A673 (cell line): ENCODE data around the gene MPV17. TPM values are rescaled to one million over a fixed set of nuclear protein-coding genes. Genes with fewer than 3 reads are reported as not detected.

Source experiments
- BruUV-seq: library from RNA; stranded (reverse); fragments of 400-500 nt; replicated peaks from 2 replicates; lab custom pipeline; 2021; lab: Mats Ljungman, UMichigan
- CTCF ChIA-PET: fragments of 300-600 bp; sonication (Branson Sonifier 250); formaldehyde crosslinking; loops from one replicate; lab custom pipeline; 2022; ENCODE audit warnings: antibody characterized with exemption; lab: Charles Lee
- POLR2A ChIA-PET: fragments of 300-600 bp; sonication (Branson Sonifier 250); formaldehyde crosslinking; loops from one replicate; lab custom pipeline; 2022; ENCODE audit warnings: antibody characterized with exemption; ENCODE audit not compliant: low non-redundant PET; lab: Charles Lee
- DNase-seq: peaks from one replicate; pipeline ENCODE4 v3.0.0-alpha.2; 2015; ENCODE audit warnings: low spot score
- H3K27ac ChIP-seq: fragments of 200-600 bp; sonication (generic); 2 replicates; pipeline ENCODE4 v1.5.1; 2016; ENCODE audit warnings: mixed run types, low read depth, mild to moderate bottlenecking, mixed read lengths, antibody characterized with exemption, low read length; ENCODE audit not compliant: poor library complexity, severe bottlenecking
- H3K27me3 ChIP-seq: fragments of 200-600 bp; sonication (generic); replicated peaks from 2 replicates; pipeline ENCODE4 v1.6.1; 2017; ENCODE audit warnings: mixed run types, low read depth, mild to moderate bottlenecking, mixed read lengths, antibody characterized with exemption, low read length; ENCODE audit not compliant: insufficient read depth, poor library complexity
- H3K36me3 ChIP-seq: fragments of 200-600 bp; sonication (generic); 2 replicates; pipeline ENCODE4 v1.6.1; 2016; ENCODE audit warnings: mixed run types, mild to moderate bottlenecking, mixed read lengths, antibody characterized with exemption, low read length; ENCODE audit not compliant: insufficient read depth, poor library complexity, severe bottlenecking
- H3K4me1 ChIP-seq: fragments of 200-600 bp; sonication (generic); 2 replicates; pipeline ENCODE4 v1.6.1; 2017; ENCODE audit warnings: mixed run types, mild to moderate bottlenecking, mixed read lengths, antibody characterized with exemption, low read length; ENCODE audit not compliant: insufficient read depth, poor library complexity, severe bottlenecking
- H3K4me3 ChIP-seq: fragments of 200-600 bp; sonication (generic); 2 replicates; pipeline ENCODE4 v1.5.1; 2016; ENCODE audit warnings: low read depth, mixed run types, mild to moderate bottlenecking, mixed read lengths, low read length; ENCODE audit not compliant: poor library complexity, severe bottlenecking
- H3K9me3 ChIP-seq: fragments of 200-600 bp; sonication (generic); 2 replicates; pipeline ENCODE4 v1.6.1; 2016; ENCODE audit warnings: mixed run types, low read depth, mild to moderate bottlenecking, mixed read lengths, antibody characterized with exemption, low read length; ENCODE audit not compliant: poor library complexity, severe bottlenecking
- CTCF ChIP-seq: fragments of 300-800, 200-600 bp; sonication (generic); conservative IDR thresholded peaks from 2 replicates; pipeline ENCODE4 v1.5.1; 2017; ENCODE audit warnings: low read depth, mild to moderate bottlenecking, antibody characterized with exemption, low read length, moderate library complexity, mixed read lengths
- EZH2 ChIP-seq: fragments of 200-600 bp; sonication (generic); IDR thresholded peaks from 2 replicates; pipeline ENCODE4 v1.6.1; 2017; ENCODE audit warnings: borderline replicate concordance, low read depth, mild to moderate bottlenecking, mixed read lengths, antibody characterized with exemption, low read length; ENCODE audit not compliant: poor library complexity, severe bottlenecking
- intact Hi-C: fragments of 100-400 bp; cut with micrococcal nuclease; formaldehyde crosslinking; loops from one replicate; pipeline ENCODE4 v1.10.0; 2022; ENCODE audit not compliant: unreplicated experiment
- total RNA-seq: library from RNA; stranded (reverse); gene quantifications from 2 replicates; pipeline ENCODE4 v1.2.3, GENCODE V29; 2021

MPV17 gene
- total RNA-seq, 1 experiment from 2014 or later, result 66.3 TPM

GRCh38 chr2:27263287-27264252 is 59.3 kb downstream of the MPV17 start:
- peak overlapping the region; percentile 92 for H3K4me3 ChIP-seq
- DNase-seq, result no peak
- peak overlapping the region; percentile 80 for H3K27ac ChIP-seq
- intact Hi-C loops, result loop anchor here (5.0 kb wide), 3 partner anchors 39 to 109 kb away; partner anchors contain the start of genes EIF2B4 and SNX17
- ChIA-PET CTCF (interaction anchor here (1.1 to 1.4 kb wide), 2 partner anchors 16 to 39 kb away, joined by 3 to 6 read pairs; no protein-coding TSS in a partner anchor), POLR2A (no interaction called here)
- peaks cover 11% of the 10 kb centered on the region for H3K4me1 ChIP-seq
- peaks cover 4% of the 10 kb centered on the region for H3K27me3 ChIP-seq
- BruUV-seq, result no TSS peak
- no peak for TF ChIP-seq CTCF
- TF ChIP-seq EZH2, result no peak
- H3K9me3 ChIP-seq, result no peaks in the 10 kb centered on the region
- H3K36me3 ChIP-seq, result peaks cover 1% of the 10 kb centered on the region

- Histone ChIP-seq H3K9me3 (no peaks in the 10 kb centered on the region), H3K4me1 (peaks cover 11% of the 10 kb centered on the region), H3K36me3 (peaks cover 9% of the 10 kb centered on the region), H3K4me3 (peak within 1 kb of the TSS; percentile 92), H3K27me3 (peaks cover 4% of the 10 kb centered on the region), H3K27ac (peak within 1 kb of the TSS; percentile 80)
- DNase-seq, result peak; percentile 90
- no TSS peak for BruUV-seq
- intact Hi-C loops, result loop anchor here (5.0 kb wide), 3 partner anchors 40 to 110 kb away; partner anchors contain the start of genes EIF2B4 and SNX17
- CTCF ChIA-PET, result interaction anchor here (0.7 to 1.4 kb wide), 3 partner anchors 17 to 40 kb away, joined by 3 to 11 read pairs (median 6); no protein-coding TSS in a partner anchor
- POLR2A ChIA-PET, result interaction anchor here (0.6 kb wide), 1 partner anchor 29 kb away, joined by 3 read pairs; no protein-coding TSS in a partner anchor
- 0 out of 2 replicates have a peak, but pooled peaks have one; percentile 8 for TF ChIP-seq CTCF
- TF ChIP-seq EZH2, result no peak
Measured at GRCh38 chr2:27262379-27263286, 60.3 kb downstream of the MPV17 start, which contains the start of gene SLC30A3. SLC30A3 (minus strand) TSS chr2:27263047; CDS start chr2:27262906, 141 bp downstream.

GRCh38 chr2:27261926-27262298 is 61.0 kb downstream of the MPV17 start:
- peaks cover 11% of the 10 kb centered on the region for H3K4me1 ChIP-seq
- H3K4me3 ChIP-seq, result peak overlapping the region; percentile 92
- no peaks in the 10 kb centered on the region for H3K9me3 ChIP-seq
- BruUV-seq, result no TSS peak
- CTCF ChIA-PET, result interaction anchor here (0.7 to 1.4 kb wide), 2 partner anchors 18 to 30 kb away, joined by 6 to 11 read pairs; no protein-coding TSS in a partner anchor
- POLR2A ChIA-PET, result no interaction called here
- TF ChIP-seq CTCF (no peak), EZH2 (no peak)
- H3K27me3 ChIP-seq, result peaks cover 4% of the 10 kb centered on the region
- peak overlapping the region; percentile 80 for H3K27ac ChIP-seq
- intact Hi-C loops, result loop anchor here (5.0 kb wide), 3 partner anchors 40 to 110 kb away; partner anchors contain the start of genes EIF2B4 and SNX17
- peaks cover 9% of the 10 kb centered on the region for H3K36me3 ChIP-seq
- no peak for DNase-seq
